Measurements from ENCODE around the gene PNP. TPM values are rescaled to one million over a fixed set of nuclear protein-coding genes. Genes with fewer than 3 reads are reported as not detected.
"Not testable (repeated sequence)": the region's sequence is repeated elsewhere in the genome, so short reads cannot be mapped to it uniquely, and the experiment has no call there.

PNP gene
- total RNA-seq, 3 donors from 2014 or later, result 38.8 to 74.8 (median 72.8) TPM

- H3K4me3 ChIP-seq, result no peak overlapping the region
- no peak for TF ChIP-seq CTCF (IDR thresholded peaks at IDR 0.05)
- no peak for DNase-seq
- intact Hi-C loops (cut with DNase I, micrococcal nuclease), result no loop called here
- H3K36me3 ChIP-seq (ENCODE audit: low read depth), result no peaks in the 10 kb centered on the region
- H3K4me1 ChIP-seq (ENCODE audit: low read depth), result no peaks in the 10 kb centered on the region
- no peaks in the 10 kb centered on the region for H3K9me3 ChIP-seq
- ATAC-seq, result no peak
Measured at GRCh38 chr14:20498622-20499021, 29.4 kb downstream of the PNP start.

- ATAC-seq (no peak), DNase-seq (no peak)
- Histone ChIP-seq H3K36me3 (ENCODE audit: low read depth) (no peaks in the 10 kb centered on the region), H3K4me1 (ENCODE audit: low read depth) (no peaks in the 10 kb centered on the region), H3K4me3 (no peak overlapping the region), H3K9me3 (no peaks in the 10 kb centered on the region)
- TF ChIP-seq CTCF (IDR thresholded peaks at IDR 0.05), result no peak
- intact Hi-C loops (cut with DNase I, micrococcal nuclease), result no loop called here
Measured at GRCh38 chr14:20499108-20499507, 29.9 kb downstream of the PNP start.

GRCh38 chr14:20499881-20500280 lies 30.7 kb downstream of the PNP start:
- intact Hi-C loops (cut with DNase I, micrococcal nuclease), result no loop called here
- H3K9me3 ChIP-seq, result no peaks in the 10 kb centered on the region
- no peak for ATAC-seq
- TF ChIP-seq CTCF (IDR thresholded peaks at IDR 0.05), result no peak
- H3K4me1 ChIP-seq (ENCODE audit: low read depth), result no peaks in the 10 kb centered on the region
- DNase-seq, result no peak
- no peak overlapping the region for H3K4me3 ChIP-seq
- no peaks in the 10 kb centered on the region for H3K36me3 ChIP-seq (ENCODE audit: low read depth)

- intact Hi-C loops (cut with DNase I, micrococcal nuclease), result no loop called here
- DNase-seq, result no peak
Measured at GRCh38 chr14:20501346-20501745, 32.1 kb downstream of the PNP start.

GRCh38 chr14:20503898-20504297 lies 34.7 kb downstream of the PNP start:
- ATAC-seq, result no peak
- no peaks in the 10 kb centered on the region for H3K4me1 ChIP-seq (ENCODE audit: low read depth)
- H3K9me3 ChIP-seq, result no peaks in the 10 kb centered on the region
- peak in 1 of 3 donors; percentile 7 for DNase-seq
- H3K36me3 ChIP-seq (ENCODE audit: low read depth), result no peaks in the 10 kb centered on the region
- TF ChIP-seq CTCF (IDR thresholded peaks at IDR 0.05), result no peak
- no peak overlapping the region for H3K4me3 ChIP-seq
- intact Hi-C loops (cut with DNase I, micrococcal nuclease), result no loop called here

More at GRCh38 chr14:20501346-20501745, 32.1 kb downstream of the PNP start:
- Histone ChIP-seq H3K4me1 (ENCODE audit: low read depth) (no peaks in the 10 kb centered on the region), H3K36me3 (ENCODE audit: low read depth) (no peaks in the 10 kb centered on the region), H3K9me3 (no peaks in the 10 kb centered on the region), H3K4me3 (no peak overlapping the region)
- no peak for TF ChIP-seq CTCF (IDR thresholded peaks at IDR 0.05)
- ATAC-seq, result no peak

- not testable (repeated sequence) for H3K4me1 ChIP-seq (ENCODE audit: low read depth); ATAC-seq
Measured at GRCh38 chr14:20506276-20506675, 37.1 kb downstream of the PNP start.

GRCh38 chr14:20506752-20507151 lies 37.5 kb downstream of the PNP start:
- not testable (repeated sequence) for ATAC-seq; H3K4me1 ChIP-seq (ENCODE audit: low read depth)

More at GRCh38 chr14:20506276-20506675, 37.1 kb downstream of the PNP start:
- H3K4me3 ChIP-seq; H3K36me3 ChIP-seq (ENCODE audit: low read depth); intact Hi-C loops (cut with DNase I, micrococcal nuclease); DNase-seq; H3K9me3 ChIP-seq: not testable (repeated sequence)

GRCh38 chr14:20507537-20507936 lies 38.3 kb downstream of the PNP start:
- H3K4me1 ChIP-seq (ENCODE audit: low read depth); ATAC-seq; H3K9me3 ChIP-seq; intact Hi-C loops (cut with DNase I, micrococcal nuclease); H3K36me3 ChIP-seq (ENCODE audit: low read depth); H3K4me3 ChIP-seq; DNase-seq: not testable (repeated sequence)

More at GRCh38 chr14:20506752-20507151, 37.5 kb downstream of the PNP start:
- H3K4me3 ChIP-seq; DNase-seq; H3K9me3 ChIP-seq; intact Hi-C loops (cut with DNase I, micrococcal nuclease); H3K36me3 ChIP-seq (ENCODE audit: low read depth): not testable (repeated sequence)
